ENCODE data around the gene ARNT2. TPM values are rescaled to one million over a fixed set of nuclear protein-coding genes. Genes with fewer than 3 reads are reported as not detected.

The ARNT2 gene
- total RNA-seq, 1 donor from 2014 or later, result 35.7 TPM

GRCh38 chr15:80399508-80399907 is 4.7 kb upstream of the ARNT2 start:
- Mint-ChIP-seq H3K27me3 (ENCODE audit: unreplicated experiment) (no peaks in the 10 kb centered on the region), H3K4me3 (ENCODE audit: unreplicated experiment) (no peak overlapping the region), H3K4me1 (ENCODE audit: low read depth, unreplicated experiment) (peaks cover 15% of the 10 kb centered on the region), H3K9me3 (ENCODE audit: unreplicated experiment) (no peaks in the 10 kb centered on the region), H3K36me3 (ENCODE audit: unreplicated experiment) (peaks cover 6% of the 10 kb centered on the region), H3K27ac (ENCODE audit: unreplicated experiment) (no peak overlapping the region)
- TF ChIP-seq CTCF (IDR thresholded peaks at IDR 0.05; ENCODE audit: partially characterized antibody, unreplicated experiment), result no peak
- DNase-seq, result no peak

GRCh38 chr15:80401456-80401855 is 2.7 kb upstream of the ARNT2 start:
- H3K9me3 Mint-ChIP-seq (ENCODE audit: unreplicated experiment), result peaks cover 2% of the 10 kb centered on the region
- peaks cover 27% of the 10 kb centered on the region for H3K4me1 Mint-ChIP-seq (ENCODE audit: low read depth, unreplicated experiment)
- no peak for TF ChIP-seq CTCF (IDR thresholded peaks at IDR 0.05; ENCODE audit: partially characterized antibody, unreplicated experiment)
- H3K27ac Mint-ChIP-seq (ENCODE audit: unreplicated experiment), result no peak overlapping the region
- no peak for DNase-seq
- no peaks in the 10 kb centered on the region for H3K27me3 Mint-ChIP-seq (ENCODE audit: unreplicated experiment)
- peaks cover 6% of the 10 kb centered on the region for H3K36me3 Mint-ChIP-seq (ENCODE audit: unreplicated experiment)
- H3K4me3 Mint-ChIP-seq (ENCODE audit: unreplicated experiment), result no peak overlapping the region

DNA sequence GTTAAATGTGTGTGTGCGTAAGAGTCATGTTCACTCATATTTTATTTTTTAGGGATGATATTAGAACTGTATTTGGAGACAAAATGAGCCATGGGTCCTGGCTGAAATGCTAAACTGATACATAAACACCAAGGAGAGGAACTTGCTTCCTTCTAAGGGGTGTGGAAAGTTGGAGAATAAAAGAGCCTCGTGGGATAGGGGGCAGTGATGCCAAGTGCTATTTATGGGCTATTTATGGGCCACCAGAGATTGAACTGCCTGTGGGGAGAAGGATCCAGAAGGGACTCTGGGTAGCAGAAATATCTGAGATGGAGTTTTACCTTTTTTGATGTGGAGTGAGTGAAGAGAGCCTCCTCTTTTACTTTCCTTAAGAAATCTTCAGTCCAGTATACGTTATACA is 1.8 kb upstream of the ARNT2 start:
- Mint-ChIP-seq H3K4me3 (ENCODE audit: unreplicated experiment) (peak overlapping the region; percentile 26), H3K27ac (ENCODE audit: unreplicated experiment) (no peak overlapping the region), H3K9me3 (ENCODE audit: unreplicated experiment) (peaks cover 2% of the 10 kb centered on the region), H3K4me1 (ENCODE audit: low read depth, unreplicated experiment) (peaks cover 30% of the 10 kb centered on the region), H3K36me3 (ENCODE audit: unreplicated experiment) (peaks cover 6% of the 10 kb centered on the region), H3K27me3 (ENCODE audit: unreplicated experiment) (no peaks in the 10 kb centered on the region)
- TF ChIP-seq CTCF (IDR thresholded peaks at IDR 0.05; ENCODE audit: partially characterized antibody, unreplicated experiment), result no peak
- no peak for DNase-seq

DNA sequence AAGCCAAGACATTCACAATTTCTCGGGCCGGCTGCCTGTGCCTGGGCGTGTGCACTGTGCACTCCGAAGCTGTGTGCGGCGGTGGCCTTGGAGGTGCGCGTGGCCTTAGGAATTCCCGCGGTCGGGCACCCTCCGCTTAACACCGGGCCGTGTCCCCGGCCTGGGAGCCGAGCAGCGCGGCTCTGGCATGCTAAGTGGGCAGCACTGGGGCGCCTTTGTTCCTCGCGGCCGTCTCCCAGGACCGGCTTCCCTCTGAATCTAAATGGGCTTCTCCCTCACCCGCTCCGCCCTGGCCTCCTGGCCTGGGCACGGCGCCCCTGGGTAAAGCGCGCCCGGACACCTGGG is 498 bp upstream of the ARNT2 start:
- no peak for TF ChIP-seq CTCF (IDR thresholded peaks at IDR 0.05; ENCODE audit: partially characterized antibody, unreplicated experiment)
- H3K27me3 Mint-ChIP-seq (ENCODE audit: unreplicated experiment), result no peaks in the 10 kb centered on the region
- peak; percentile 66 for DNase-seq
- peak overlapping the region; percentile 53 for H3K27ac Mint-ChIP-seq (ENCODE audit: unreplicated experiment)
- peaks cover 33% of the 10 kb centered on the region for H3K4me1 Mint-ChIP-seq (ENCODE audit: low read depth, unreplicated experiment)
- H3K36me3 Mint-ChIP-seq (ENCODE audit: unreplicated experiment), result peaks cover 6% of the 10 kb centered on the region
- peak overlapping the region; percentile 56 for H3K4me3 Mint-ChIP-seq (ENCODE audit: unreplicated experiment)
- peaks cover 2% of the 10 kb centered on the region for H3K9me3 Mint-ChIP-seq (ENCODE audit: unreplicated experiment)

GRCh38 chr15:80404761-80405553 is 775 bp downstream of the ARNT2 start:
- H3K4me1 Mint-ChIP-seq (ENCODE audit: low read depth, unreplicated experiment), result peaks cover 33% of the 10 kb centered on the region
- H3K27ac Mint-ChIP-seq (ENCODE audit: unreplicated experiment), result peak overlapping the region; percentile 90
- peaks cover 2% of the 10 kb centered on the region for H3K9me3 Mint-ChIP-seq (ENCODE audit: unreplicated experiment)
- DNase-seq, result peak; percentile 60
- H3K4me3 Mint-ChIP-seq (ENCODE audit: unreplicated experiment), result peak overlapping the region; percentile 89
- no peaks in the 10 kb centered on the region for H3K27me3 Mint-ChIP-seq (ENCODE audit: unreplicated experiment)
- no peak for TF ChIP-seq CTCF (IDR thresholded peaks at IDR 0.05; ENCODE audit: partially characterized antibody, unreplicated experiment)
- H3K36me3 Mint-ChIP-seq (ENCODE audit: unreplicated experiment), result peaks cover 4% of the 10 kb centered on the region
